HG02678 (cell line): ENCODE results near the gene NOX5.

Source experiments
- ATAC-seq: cut with Tn5 transposase; IDR thresholded peaks from one replicate; pipeline ENCODE4 v1.9.1; 2021; ENCODE audit warnings: mild to moderate bottlenecking, moderate library complexity; ENCODE audit not compliant: unreplicated experiment

Gene NOX5

DNA sequence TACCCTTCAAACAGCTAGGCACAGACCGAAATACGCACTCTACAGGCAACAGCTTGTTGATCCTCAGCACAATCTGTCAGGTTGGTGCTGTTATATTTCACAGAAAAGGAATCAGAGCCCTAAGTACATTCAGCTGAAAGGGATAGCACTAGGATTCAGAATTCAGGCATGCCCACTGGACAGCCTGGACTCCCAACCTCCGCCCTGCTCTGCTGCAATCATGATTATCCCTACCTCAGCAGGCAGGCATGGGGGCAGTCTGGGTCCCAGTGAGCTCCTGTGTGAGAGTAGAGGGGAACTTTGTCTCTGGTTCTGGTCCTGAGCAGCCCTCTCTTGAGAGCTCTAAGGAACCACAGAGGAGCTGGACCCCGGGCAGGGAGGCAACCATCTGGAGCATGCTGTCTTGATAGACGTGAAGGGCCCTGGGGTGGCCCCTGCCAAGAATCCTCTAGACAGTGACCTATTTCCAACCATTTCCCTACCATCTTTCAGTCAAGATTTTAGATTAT is 23.4 kb upstream of the NOX5 start:
- ATAC-seq, result no peak

- no peak for ATAC-seq
These were observed 22.8 kb upstream of the NOX5 start for GRCh38 chr15:68991723-68992122.

GRCh38 chr15:68992696-68993095 is 21.8 kb upstream of the NOX5 start:
- ATAC-seq, result no peak

DNA sequence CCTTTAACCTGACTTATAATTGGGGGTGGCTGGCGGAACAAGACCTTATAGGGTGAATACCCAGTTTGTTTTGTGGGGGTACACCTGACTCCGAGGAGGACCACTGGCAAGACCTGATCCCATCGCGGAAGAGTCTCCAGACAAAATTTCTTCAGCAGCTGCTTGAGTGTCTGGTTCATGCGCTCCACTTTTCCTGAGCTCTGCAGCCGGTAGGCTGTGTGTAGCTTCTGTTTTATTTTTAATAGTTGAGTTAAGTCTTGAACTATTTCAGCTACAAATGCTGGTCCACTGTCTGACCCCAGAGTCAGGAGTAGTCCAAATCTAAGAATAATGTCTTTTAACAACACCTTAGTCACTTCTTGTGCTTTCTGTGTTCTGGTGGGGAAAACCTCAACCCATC is 21.2 kb upstream of the NOX5 start:
- no peak for ATAC-seq

DNA sequence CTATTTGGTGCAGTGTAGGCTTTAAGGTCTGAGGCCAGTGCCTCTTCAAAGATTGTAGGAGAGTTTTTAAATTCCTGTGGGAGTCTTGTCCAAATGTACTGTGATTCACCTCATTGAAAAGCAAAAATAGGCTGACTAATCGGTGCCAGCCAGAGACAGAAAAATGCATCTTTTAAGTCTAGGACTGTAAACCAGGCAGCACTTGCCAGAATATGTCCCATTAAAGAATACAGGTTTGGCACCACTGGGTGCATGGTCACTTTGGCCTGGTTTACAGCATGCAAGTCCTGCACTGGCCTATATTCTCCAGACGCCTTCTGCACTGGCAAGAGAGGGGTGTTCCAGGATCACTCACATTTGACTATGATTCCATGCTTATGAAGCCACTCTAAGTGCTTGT is 20.3 kb upstream of the NOX5 start:
- no peak for ATAC-seq

DNA sequence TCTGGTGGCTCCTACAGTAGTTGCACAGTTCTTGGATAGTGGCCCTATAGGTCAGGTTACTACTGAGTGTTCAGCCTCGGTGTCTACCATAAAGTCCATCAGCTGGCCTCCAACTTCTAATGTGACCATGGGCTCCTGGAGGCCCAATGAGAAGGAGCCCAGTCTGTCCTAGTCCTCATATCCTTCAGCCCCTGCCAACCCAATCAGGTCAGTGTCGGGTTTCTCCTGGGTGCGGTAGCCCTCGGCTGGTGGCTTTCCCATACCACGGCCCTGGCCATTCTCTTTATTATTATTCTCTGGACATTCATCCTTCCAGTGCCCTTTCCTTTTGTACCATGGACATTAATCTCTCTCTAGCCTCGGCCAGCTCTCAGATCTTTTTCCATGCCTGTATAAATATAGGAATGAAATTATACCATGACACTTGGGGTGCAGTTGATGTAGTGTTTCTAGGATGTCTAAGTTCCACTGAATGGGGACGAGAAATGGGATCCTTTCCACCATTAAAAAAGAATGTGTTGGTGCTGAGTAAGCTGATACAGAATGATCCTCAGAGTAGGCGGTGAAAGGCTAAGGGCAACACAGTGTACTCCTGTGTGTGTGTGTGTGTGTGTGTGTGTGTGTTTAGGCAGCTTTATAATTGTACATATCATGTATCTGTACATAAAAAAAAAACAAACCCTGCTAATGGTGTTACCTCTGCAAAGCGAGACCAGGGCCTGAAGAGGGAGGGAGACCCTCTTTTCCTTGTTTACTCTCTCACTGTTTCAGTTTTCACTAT is 19.3 kb upstream of the NOX5 start:
- no peak for ATAC-seq

DNA sequence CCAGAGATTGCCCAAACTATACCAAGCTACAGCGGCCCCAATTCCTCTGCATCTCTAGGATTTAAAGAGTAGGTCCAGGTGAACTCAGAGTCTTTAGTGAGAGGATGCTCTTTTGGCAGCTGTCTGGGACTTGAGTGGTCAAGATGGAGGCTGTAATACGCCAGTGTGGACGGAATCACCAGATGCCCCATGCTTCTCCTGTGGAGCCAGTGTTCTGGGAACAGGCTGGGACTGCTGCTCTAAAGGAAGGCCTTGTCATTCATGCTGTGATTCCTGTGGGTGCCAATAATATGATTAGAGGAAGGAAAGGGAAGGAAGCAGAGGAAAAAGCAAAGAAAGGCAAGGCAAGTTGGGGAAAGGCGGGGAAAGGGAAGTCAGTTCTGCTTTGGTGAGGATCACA is 17.4 kb upstream of the NOX5 start:
- no peak for ATAC-seq

DNA sequence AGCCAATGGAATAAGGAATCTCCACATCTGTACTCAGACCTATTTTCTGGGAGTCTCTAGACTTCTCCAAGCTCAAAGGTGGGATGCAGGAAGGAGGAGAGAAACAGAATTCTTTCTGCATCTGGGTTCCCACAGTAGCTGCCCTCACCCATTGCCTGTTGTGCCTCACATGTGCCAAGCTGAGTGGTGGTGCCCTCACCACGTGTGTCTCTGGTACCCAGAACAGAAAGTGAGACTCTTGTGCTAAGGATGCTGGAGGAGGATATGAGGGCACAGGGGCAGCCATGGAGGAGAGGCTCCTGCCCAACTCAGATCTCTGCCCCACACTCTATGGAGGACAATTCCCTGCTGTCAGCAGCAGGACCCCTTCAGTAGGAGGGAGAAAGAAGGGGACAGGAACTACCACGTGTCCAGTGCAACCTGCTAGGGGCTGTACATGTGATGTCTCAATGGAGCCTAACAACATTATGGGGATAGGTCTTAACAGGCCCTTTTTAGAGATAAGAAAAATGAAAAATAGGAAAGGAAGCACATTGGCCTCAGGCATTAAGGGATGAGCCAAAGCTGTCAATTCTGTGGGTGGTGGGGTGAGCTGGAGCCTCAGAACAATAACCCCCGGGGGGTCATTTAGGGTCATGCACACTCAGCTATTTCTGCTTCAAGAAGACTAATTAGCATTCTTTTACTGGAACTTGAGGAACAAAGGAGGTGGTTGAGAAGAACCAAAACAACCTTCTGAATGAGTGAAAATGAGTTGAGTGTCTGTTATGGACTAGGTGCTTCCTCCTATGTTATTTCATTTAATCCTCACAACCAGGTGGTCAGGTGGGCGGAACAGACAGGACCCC is 16.3 kb upstream of the NOX5 start:
- no peak for ATAC-seq

GRCh38 chr15:68999091-68999490 is 15.4 kb upstream of the NOX5 start:
- ATAC-seq, result no peak

DNA sequence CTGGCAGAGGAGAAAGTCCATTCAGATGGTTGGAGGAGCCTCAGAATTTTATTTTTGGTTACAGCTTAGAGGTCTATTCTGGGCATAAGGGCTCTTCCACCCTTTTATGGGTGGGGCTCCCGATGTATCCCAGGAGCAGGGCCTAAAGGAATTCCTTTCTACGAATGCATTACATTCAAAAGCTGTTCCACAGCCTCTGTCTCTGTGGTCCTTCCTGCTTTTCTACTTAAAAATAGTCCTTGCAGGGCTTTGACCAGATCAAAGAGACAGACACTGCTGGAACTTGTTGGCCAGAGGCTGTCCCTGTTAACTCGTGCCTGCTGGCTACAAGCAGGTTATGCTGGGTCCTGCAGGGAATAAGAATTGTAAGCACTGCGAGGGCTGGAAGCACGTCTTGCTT is 14.4 kb upstream of the NOX5 start:
- ATAC-seq, result no peak

DNA sequence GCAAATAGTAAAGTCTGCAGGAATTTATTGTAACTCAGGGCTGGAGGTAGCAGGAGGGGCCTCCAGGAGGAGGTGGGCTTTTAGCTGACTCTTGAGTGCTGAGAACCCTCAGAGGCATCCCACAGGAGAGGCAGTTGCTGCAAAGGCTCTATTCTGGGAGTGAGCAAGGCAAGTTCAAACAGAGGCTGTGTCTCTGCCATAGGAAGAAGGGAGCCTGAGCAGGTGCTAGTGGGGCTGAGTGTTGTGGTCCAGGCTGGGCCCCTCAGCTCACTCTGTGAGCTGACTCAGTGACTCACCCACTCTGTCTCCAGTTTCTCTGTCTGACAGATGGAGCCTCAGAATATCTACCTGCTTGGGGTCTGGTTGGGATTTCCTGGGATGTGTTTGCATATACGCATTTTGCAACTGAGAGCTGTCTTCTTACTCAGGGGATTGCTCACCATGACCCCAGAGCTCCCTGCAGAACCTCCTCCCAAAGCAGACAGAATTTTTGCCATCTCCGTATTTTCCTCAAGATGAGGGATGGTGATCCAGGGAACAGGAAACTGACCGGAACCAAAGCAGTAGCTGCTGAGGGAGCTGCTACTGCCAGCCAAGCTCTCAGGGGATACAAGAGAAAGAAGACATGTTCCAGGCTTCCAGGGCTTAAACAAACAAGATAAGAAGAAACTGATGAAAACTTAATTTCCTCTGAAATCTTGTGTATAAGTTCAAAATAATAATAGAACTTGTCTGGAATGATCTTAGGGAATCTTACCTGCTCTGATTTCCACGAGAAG is 13.6 kb upstream of the NOX5 start:
- no peak for ATAC-seq

GRCh38 chr15:69002783-69003182 is 11.7 kb upstream of the NOX5 start:
- ATAC-seq, result no peak

- no peak for ATAC-seq
These were observed 10.5 kb upstream of the NOX5 start for GRCh38 chr15:69004011-69004410.

- no peak for ATAC-seq
These were observed 6.4 kb upstream of the NOX5 start for GRCh38 chr15:69008056-69008455.

DNA sequence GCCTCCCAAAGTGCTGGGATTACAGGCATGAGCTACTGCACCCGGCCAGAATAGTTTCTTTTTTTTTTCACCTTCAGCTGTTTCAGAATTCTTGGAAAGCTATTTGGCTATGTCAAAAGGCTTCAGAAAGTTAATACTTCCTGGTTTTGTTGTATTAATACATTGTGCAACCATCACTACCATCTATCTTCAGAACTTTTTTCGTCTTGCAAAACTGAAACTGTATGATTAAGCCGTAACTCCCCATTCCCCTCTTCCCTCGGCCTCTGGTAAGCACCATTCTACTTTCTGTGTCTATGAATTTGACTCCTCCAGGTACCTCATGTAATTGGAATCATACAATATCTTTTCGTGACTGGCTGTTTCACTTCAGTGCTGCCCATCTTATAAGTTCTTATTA is 5.2 kb upstream of the NOX5 start:
- ATAC-seq, result no peak

GRCh38 chr15:69011641-69012040 is 2.9 kb upstream of the NOX5 start:
- no peak for ATAC-seq

DNA sequence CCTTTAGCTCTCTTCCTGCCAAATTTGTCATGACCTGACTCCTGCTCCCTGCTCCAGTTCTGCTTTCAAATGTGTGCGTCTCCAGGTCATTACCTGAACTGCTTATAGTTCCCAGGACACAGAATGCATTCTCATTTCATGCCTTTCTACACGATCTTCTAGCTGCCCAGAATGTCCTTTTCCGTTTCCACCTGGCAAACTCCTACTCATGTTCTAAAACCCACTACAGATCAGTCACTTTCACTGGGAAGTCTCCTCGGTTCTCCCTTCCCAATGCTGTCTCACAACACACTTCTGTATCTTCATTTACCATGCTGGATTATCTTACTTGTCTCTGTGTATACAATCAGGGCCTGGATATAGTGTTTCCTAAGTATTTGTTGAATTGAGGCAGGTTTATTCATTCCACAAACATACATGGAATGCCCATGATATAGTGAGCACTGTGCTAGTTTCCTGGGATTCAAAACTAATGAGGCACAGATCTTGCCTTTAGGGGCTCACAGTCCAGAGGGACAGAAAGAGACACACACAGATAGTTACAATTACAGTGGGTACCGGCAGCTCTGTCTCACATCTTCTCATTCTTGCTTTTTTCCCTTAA is 1.6 kb upstream of the NOX5 start:
- ATAC-seq, result no peak

GRCh38 chr15:69013726-69014406 is 629 bp upstream of the NOX5 start:
- no peak for ATAC-seq

- ATAC-seq, result no peak
These were observed 1.1 kb downstream of the NOX5 start for GRCh38 chr15:69015591-69015990.

DNA sequence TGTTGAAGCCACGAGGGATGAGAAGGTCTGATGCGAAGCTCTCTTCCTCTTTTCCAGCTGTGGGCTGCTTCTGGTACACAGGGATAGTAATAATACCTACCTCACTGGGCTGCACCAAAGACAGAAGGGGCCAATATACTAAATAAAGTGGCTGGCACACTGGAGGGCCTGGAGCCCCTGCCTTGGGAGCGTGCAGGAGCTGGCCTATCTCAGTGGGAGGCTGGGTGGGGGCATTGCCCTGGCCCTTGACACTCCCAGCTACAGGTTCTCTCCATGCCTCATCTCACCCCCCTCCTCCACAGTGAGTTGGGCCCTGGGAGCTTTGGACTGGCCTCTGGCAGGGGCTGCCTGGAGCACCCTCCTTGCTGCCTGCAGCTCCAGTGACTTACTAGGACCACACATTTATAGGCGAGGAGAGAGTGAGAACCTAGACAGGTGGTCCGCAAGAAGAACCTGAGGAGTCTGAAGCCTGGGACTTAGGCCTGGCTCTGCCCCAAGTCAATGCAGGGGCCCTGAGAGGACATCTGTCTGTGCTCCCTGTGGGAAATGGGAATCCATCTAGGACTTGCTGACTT is 1.6 kb downstream of the NOX5 start:
- ATAC-seq, result no peak
